Suppressor macrophage (primary cell): ENCODE results near the gene ST6GAL1.
"Not testable (repeated sequence)": the region's sequence is repeated elsewhere in the genome, so short reads cannot be mapped to it uniquely, and the experiment has no call there.

Experiments
- DNase-seq, 4 experiments: peaks; one replicate each; pipeline ENCODE4 v3.0.0-alpha.2; 2020 to 2022

The ST6GAL1 gene

GRCh38 chr3:186997473-186997939 is 67.2 kb downstream of the ST6GAL1 start:
- peak in 3 of 4 experiments; percentile 34 to 55 (median 51) for DNase-seq

- DNase-seq, result no peak
These were observed 68.6 kb downstream of the ST6GAL1 start for GRCh38 chr3:186998937-186999368.

GRCh38 chr3:187000711-187001151 is 70.4 kb downstream of the ST6GAL1 start:
- DNase-seq, result peak; percentile 38 to 82 (median 62)

GRCh38 chr3:187002915-187003314 is 72.6 kb downstream of the ST6GAL1 start:
- no peak for DNase-seq

- no peak for DNase-seq
These were observed 75.6 kb downstream of the ST6GAL1 start for GRCh38 chr3:187005827-187006481.

- DNase-seq, result peak in 2 of 4 experiments; percentile 64
These were observed 76.7 kb downstream of the ST6GAL1 start for GRCh38 chr3:187006864-187007630.

- not testable (repeated sequence) for DNase-seq
These were observed 80.1 kb downstream of the ST6GAL1 start for GRCh38 chr3:187010382-187010781.

- peak; percentile 77 to 89 (median 82) for DNase-seq
These were observed 81.6 kb downstream of the ST6GAL1 start for GRCh38 chr3:187011915-187012314.

GRCh38 chr3:187012609-187013051 is 82.3 kb downstream of the ST6GAL1 start:
- DNase-seq, result peak; percentile 55 to 74 (median 68)

GRCh38 chr3:187013159-187013716 is 82.9 kb downstream of the ST6GAL1 start:
- peak; percentile 34 to 75 (median 62) for DNase-seq

GRCh38 chr3:187014417-187014864 is 84.1 kb downstream of the ST6GAL1 start:
- no peak for DNase-seq

GRCh38 chr3:187015903-187016638 is 85.7 kb downstream of the ST6GAL1 start:
- no peak for DNase-seq

- DNase-seq, result peak; percentile 59 to 84 (median 78)
These were observed 86.5 kb downstream of the ST6GAL1 start for GRCh38 chr3:187016639-187017345.

GRCh38 chr3:187017511-187018230 is 87.3 kb downstream of the ST6GAL1 start:
- DNase-seq, result peak in 1 of 4 experiments; percentile 38

- DNase-seq, result no peak
These were observed 89.3 kb downstream of the ST6GAL1 start for GRCh38 chr3:187019542-187020072.

- no peak for DNase-seq
These were observed 90.0 kb downstream of the ST6GAL1 start for GRCh38 chr3:187020376-187020775.

GRCh38 chr3:187021748-187022402 is 91.5 kb downstream of the ST6GAL1 start:
- DNase-seq, result no peak

GRCh38 chr3:187022403-187023029 is 92.2 kb downstream of the ST6GAL1 start:
- no peak for DNase-seq

- DNase-seq, result not testable (repeated sequence)
These were observed 93.0 kb downstream of the ST6GAL1 start for GRCh38 chr3:187023340-187023739.
